Pancreas (tissue), 10 donors: ENCODE data around the gene MGARP. TPM values are rescaled to one million over a fixed set of nuclear protein-coding genes. Genes with fewer than 3 reads are reported as not detected.

Experiments
- ATAC-seq, 4 donors: fragments of 200-7000 bp; cut with Tn5 transposase; one replicate each; pipeline versions ENCODE4 v1.8.0 to v1.9.1; 2020; ENCODE audit warnings: mild to moderate bottlenecking in 4 of 4, moderate library complexity in 4 of 4
- DNase-seq, 6 donors: peaks; one replicate each; pipeline ENCODE4 v3.0.0-alpha.2; 2020
- FAIRE-seq: peaks from 2 replicates; lab custom pipeline; 2012; peaks lifted over from hg19 to GRCh38; lab: Jason Lieb, UNC
- H3K27ac ChIP-seq, 4 donors: fragments of 200-600 bp; sonication (generic); 1 replicate in 3 of 4; 2 replicates in 1 of 4; pipeline versions ENCODE4 v1.5.0 to v1.8.0; 2020
- H3K27me3 ChIP-seq, 4 donors: fragments of 200-600 bp; one replicate each; pipeline ENCODE4 v1.8.0; 2021
- H3K36me3 ChIP-seq, 3 donors: fragments of 200-600 bp; sonication (generic) in 1 of 3; one replicate each; pipeline versions ENCODE4 v1.5.0 to v1.8.0; 2020 to 2021
- H3K4me1 ChIP-seq, 3 donors: fragments of 200-600 bp; one replicate each; pipeline ENCODE4 v1.8.0; 2021
- H3K4me3 ChIP-seq, 4 donors: fragments of 200-600 bp; sonication (generic) in 2 of 4; one replicate each; pipeline versions ENCODE4 v1.5.0 to v1.8.0; 2020 to 2021
- H3K9me3 ChIP-seq, 4 donors: fragments of 200-600 bp; one replicate each; pipeline ENCODE4 v1.8.0; 2021
- WGBS, 2 donors: extraction: QIAGEN DNeasy Blood & Tissue Kit; methylation state at CpG; one replicate each; pipeline ENCODE4 v1.1.7; 2013; 5-methylcytosine and 5-hydroxymethylcytosine counted together
- intact Hi-C, 3 donors: fragments of 100-400 bp; cut with DNase I; formaldehyde crosslinking; loops; one replicate each; pipeline versions ENCODE4 v1.11.1 to v1.14.2; 2022
- polyA plus RNA-seq, 2 donors: library from polyadenylated mRNA; stranded (reverse); fragments of 200-250 nt; gene quantifications; one replicate each; pipeline ENCODE4 v1.2.3, GENCODE V29; 2013
- total RNA-seq, 6 donors: library from RNA; stranded (reverse); fragmentation: NEBNext Ultra II Directional in 4 of 6; extraction: Animal tissue kit (Norgen Biotek cat#: 25700) in 4 of 6; gene quantifications; one replicate each; pipeline versions ENCODE4 v1.2.1 to v1.2.4, GENCODE V29; 2021 to 2023
- TF ChIP-seq, protein P1 (sequence below), 4 donors: fragments of 200-600 bp; sonication (generic) in 3 of 4; IDR thresholded peaks; one replicate each; pipeline versions ENCODE4 v1.5.0 to v1.8.0; 2021; ENCODE audit warnings: antibody characterized with exemption in 4 of 4
- donor health status: healthy with polysubstance abuse.
- donor health status: DM: no; HTN: no; CAD: no; lungs with moderate emphysema.
- donor health status: DM: no; HTN: no; CAD: no.
- donor health status: control.
- donor health status: control.
- donor health status: Bipolar disorder and iron deficiency.
- donor health status: DM: yes; HTN: yes; CAD: no.
- donor health status: DM: no; HTN: no; CAD: no.
- donor health status: DM: no; HTN: no; CAD: no.
- donor health status: DM: yes; HTN: yes; CAD: no.

The MGARP gene
- total and polyA plus RNA-seq, 8 donors = 0.25 to 0.49 (median 0.35) TPM; not detected in 4

DNA sequence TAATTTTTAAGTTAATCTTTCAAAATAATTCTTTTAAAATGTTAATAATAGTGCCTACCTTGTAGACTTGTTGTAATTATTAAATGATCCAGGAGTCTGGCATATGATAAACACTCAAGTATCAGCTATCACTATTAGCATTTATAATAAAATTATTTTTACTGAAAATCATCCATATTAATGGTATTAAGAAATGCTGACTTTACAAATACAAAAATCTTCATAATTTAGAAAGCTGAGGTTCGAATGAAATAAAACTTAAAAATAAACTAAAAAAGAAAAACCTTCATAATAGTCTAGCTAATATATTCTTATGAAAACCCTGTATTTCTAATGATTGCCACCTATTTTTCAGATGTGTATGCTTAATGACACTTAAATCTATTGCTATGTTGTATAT is 5.2 kb downstream of the MGARP start:
- ATAC-seq = no peak
- peaks cover 0 to 15% (median 2%) of the 10 kb centered on the region in 4 donors for H3K27me3 ChIP-seq
- H3K4me3 ChIP-seq = no peak overlapping the region
- no peak for FAIRE-seq
- H3K27ac ChIP-seq = no peak overlapping the region
- H3K9me3 ChIP-seq = no peaks in the 10 kb centered on the region
- WGBS, 2 donors = 90 to 96% methylated on average over 1 of the region's 1 CpG
- H3K36me3 ChIP-seq = no peaks in the 10 kb centered on the region
- peaks cover 0 to 3% (median 0%) of the 10 kb centered on the region in 3 donors for H3K4me1 ChIP-seq
- DNase-seq = no peak
- TF ChIP-seq, protein P1, sequence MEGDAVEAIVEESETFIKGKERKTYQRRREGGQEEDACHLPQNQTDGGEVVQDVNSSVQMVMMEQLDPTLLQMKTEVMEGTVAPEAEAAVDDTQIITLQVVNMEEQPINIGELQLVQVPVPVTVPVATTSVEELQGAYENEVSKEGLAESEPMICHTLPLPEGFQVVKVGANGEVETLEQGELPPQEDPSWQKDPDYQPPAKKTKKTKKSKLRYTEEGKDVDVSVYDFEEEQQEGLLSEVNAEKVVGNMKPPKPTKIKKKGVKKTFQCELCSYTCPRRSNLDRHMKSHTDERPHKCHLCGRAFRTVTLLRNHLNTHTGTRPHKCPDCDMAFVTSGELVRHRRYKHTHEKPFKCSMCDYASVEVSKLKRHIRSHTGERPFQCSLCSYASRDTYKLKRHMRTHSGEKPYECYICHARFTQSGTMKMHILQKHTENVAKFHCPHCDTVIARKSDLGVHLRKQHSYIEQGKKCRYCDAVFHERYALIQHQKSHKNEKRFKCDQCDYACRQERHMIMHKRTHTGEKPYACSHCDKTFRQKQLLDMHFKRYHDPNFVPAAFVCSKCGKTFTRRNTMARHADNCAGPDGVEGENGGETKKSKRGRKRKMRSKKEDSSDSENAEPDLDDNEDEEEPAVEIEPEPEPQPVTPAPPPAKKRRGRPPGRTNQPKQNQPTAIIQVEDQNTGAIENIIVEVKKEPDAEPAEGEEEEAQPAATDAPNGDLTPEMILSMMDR (IDR thresholded peaks at IDR 0.05) = no peak
- intact Hi-C loops = no loop called here

GRCh38 chr4:139273835-139274234 is 6.2 kb downstream of the MGARP start:
- Histone ChIP-seq H3K27ac (no peak overlapping the region), H3K4me3 (no peak overlapping the region), H3K27me3 (peaks cover 0 to 11% (median 2%) of the 10 kb centered on the region in 4 donors), H3K36me3 (no peaks in the 10 kb centered on the region), H3K9me3 (no peaks in the 10 kb centered on the region), H3K4me1 (no peaks in the 10 kb centered on the region)
- DNase-seq (no peak), FAIRE-seq (no peak), ATAC-seq (no peak)
- TF ChIP-seq, protein P1 (IDR thresholded peaks at IDR 0.05) = no peak
- intact Hi-C loops = no loop called here
- WGBS, 2 donors = 77 to 79% methylated on average over 1 of the region's 1 CpG

DNA sequence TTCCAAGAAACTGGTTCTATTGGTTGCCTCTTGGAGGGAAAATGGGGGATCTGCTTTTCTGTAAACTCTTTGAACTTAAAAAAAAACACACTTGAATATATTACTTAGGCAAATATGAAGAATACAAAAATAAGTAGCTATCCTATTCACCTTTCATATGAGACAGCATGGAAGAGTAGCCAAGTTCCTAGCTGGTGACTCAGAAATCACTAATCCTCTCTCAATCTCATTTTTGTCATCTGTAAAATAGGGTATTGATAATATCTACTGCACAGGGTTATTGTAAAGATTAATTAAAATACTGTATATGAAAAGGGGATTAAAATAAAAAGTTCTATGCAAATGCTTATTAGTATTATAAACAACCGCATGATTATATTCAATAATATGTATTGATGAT is 12.7 kb downstream of the MGARP start:
- Histone ChIP-seq H3K27ac (no peak overlapping the region), H3K4me1 (peaks cover 5 to 16% (median 10%) of the 10 kb centered on the region in 3 donors), H3K27me3 (no peaks in the 10 kb centered on the region), H3K4me3 (no peak overlapping the region), H3K9me3 (no peaks in the 10 kb centered on the region), H3K36me3 (no peaks in the 10 kb centered on the region)
- DNase-seq (no peak), ATAC-seq (no peak), FAIRE-seq (no peak)
- intact Hi-C loops = no loop called here
- 97 to 98% methylated on average over 1 of the region's 1 CpG for WGBS, 2 donors
- TF ChIP-seq, protein P1 (IDR thresholded peaks at IDR 0.05) = no peak

- DNase-seq = peak in 4 of 6 donors; percentile 19 to 56 (median 20)
- FAIRE-seq = no peak
- Histone ChIP-seq H3K27ac (peak overlapping the region in 1 of 4 donors; percentile 5), H3K4me3 (peak overlapping the region in 2 of 4 donors; percentile 24 to 37), H3K4me1 (peaks cover 5 to 16% (median 10%) of the 10 kb centered on the region in 3 donors), H3K9me3 (no peaks in the 10 kb centered on the region), H3K27me3 (no peaks in the 10 kb centered on the region), H3K36me3 (no peaks in the 10 kb centered on the region)
- ATAC-seq = peak; percentile 89 to 91 (median 90)
- WGBS, 2 donors = 13% methylated on average over 14 of the region's 14 CpGs
- TF ChIP-seq, protein P1 (IDR thresholded peaks at IDR 0.05) = no peak
- intact Hi-C loops = no loop called here
Measured at GRCh38 chr4:139266583-139267257, 13.3 kb downstream of the MGARP start.

DNA sequence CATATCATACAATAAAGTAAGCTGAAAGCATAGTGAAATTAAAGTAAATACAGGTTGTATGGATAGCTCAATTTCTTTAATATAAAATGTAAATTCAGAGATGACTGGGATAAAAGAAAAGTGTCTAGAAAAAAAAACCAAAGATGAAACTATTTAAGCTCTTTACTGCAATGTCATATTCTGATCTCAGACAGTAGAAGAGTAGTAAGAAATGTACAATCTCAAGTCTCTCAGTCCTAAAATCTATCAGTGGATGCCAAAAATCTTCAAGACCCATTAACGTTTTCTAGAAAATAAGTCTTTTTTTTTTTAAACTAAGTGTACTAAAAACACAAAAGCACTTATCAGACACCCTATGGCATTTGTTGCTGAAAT is 13.8 kb downstream of the MGARP start:
- peak overlapping the region in 1 of 4 donors; percentile 5 for H3K27ac ChIP-seq
- 2 to 3% methylated on average over 1 of the region's 1 CpG for WGBS, 2 donors
- TF ChIP-seq, protein P1 (IDR thresholded peaks at IDR 0.05) = no peak
- H3K27me3 ChIP-seq = no peaks in the 10 kb centered on the region
- peaks cover 5 to 16% (median 10%) of the 10 kb centered on the region in 3 donors for H3K4me1 ChIP-seq
- H3K36me3 ChIP-seq = no peaks in the 10 kb centered on the region
- peak overlapping the region in 2 of 4 donors; percentile 24 to 37 for H3K4me3 ChIP-seq
- intact Hi-C loops = no loop called here
- peak; percentile 43 for FAIRE-seq
- no peak for DNase-seq
- ATAC-seq = peak in 3 of 4 donors; percentile 15 to 40 (median 19)
- no peaks in the 10 kb centered on the region for H3K9me3 ChIP-seq
